Heart left ventricle (tissue), 16 donors: ENCODE measurements around the gene RGS5. TPM values are rescaled to one million over a fixed set of nuclear protein-coding genes. Genes with fewer than 3 reads are reported as not detected.
A peak's percentile ranks its signal among the peaks of the same experiment; 100 is the strongest.

Experiments used
- ATAC-seq, 4 donors: fragments of 200-7000 bp; cut with Tn5 transposase; one replicate each; pipeline ENCODE4 v1.9.1; 2020 to 2022; ENCODE audit warnings: moderate library complexity in 4 of 4, mild to moderate bottlenecking in 3 of 4, moderate number of reproducible peaks in 1 of 4
- DNase-seq, 5 donors: peaks; one replicate each; pipeline ENCODE4 v3.0.0-alpha.2; 2020
- H3K27ac ChIP-seq, 12 donors: fragments of 200-600 bp; sonication (generic) in 4 of 12; one replicate each; pipeline versions ENCODE4 v1.5.0 to v1.8.0; 2016 to 2022; ENCODE audit warnings: mild to moderate bottlenecking in 2 of 12
- H3K27me3 ChIP-seq, 9 donors: fragments of 200-600 bp; sonication (generic) in 2 of 9; one replicate each; pipeline versions ENCODE4 v1.5.1 to v1.8.0; 2016 to 2022; ENCODE audit warnings: mild to moderate bottlenecking in 3 of 9
- H3K36me3 ChIP-seq, 9 donors: fragments of 200-600 bp; sonication (generic) in 2 of 9; one replicate each; pipeline versions ENCODE4 v1.5.0 to v1.8.0; 2018 to 2022; ENCODE audit warnings: mild to moderate bottlenecking in 2 of 9
- H3K4me1 ChIP-seq, 12 donors: fragments of 200-600 bp; sonication (generic) in 4 of 12; one replicate each; pipeline versions ENCODE4 v1.5.0 to v1.8.0; 2016 to 2022; ENCODE audit warnings: mild to moderate bottlenecking in 3 of 12
- H3K4me3 ChIP-seq, 12 donors: fragments of 200-600 bp; sonication (generic) in 4 of 12; one replicate each; pipeline versions ENCODE4 v1.5.0 to v1.8.0; 2017 to 2022; ENCODE audit warnings: mild to moderate bottlenecking in 9 of 12, moderate library complexity in 4 of 12
- H3K9me3 ChIP-seq, 12 donors: fragments of 200-600 bp; sonication (generic) in 4 of 12; one replicate each; pipeline versions ENCODE4 v1.5.0 to v1.8.0; 2016 to 2022; ENCODE audit warnings: mild to moderate bottlenecking in 1 of 12
- POLR2A ChIP-seq, 2 donors: fragments of 450-650 bp; IDR thresholded peaks; one replicate each; pipeline ENCODE4 v1.6.1; 2017; ENCODE audit warnings: antibody characterized with exemption in 2 of 2, mild to moderate bottlenecking in 2 of 2, moderate library complexity in 2 of 2
- WGBS, 4 donors: extraction: QIAGEN DNeasy Blood & Tissue Kit in 2 of 4; methylation state at CpG; one replicate each; pipeline versions ENCODE4 v1.1.5 to v1.1.7; 2013 to 2018; 5-methylcytosine and 5-hydroxymethylcytosine counted together
- intact Hi-C, 10 donors: fragments of 100-400 bp; cut with DNase I; formaldehyde crosslinking; loops; one replicate each; pipeline versions ENCODE4 v1.11.1 to v1.14.2; 2022
- polyA plus RNA-seq, 2 donors: library from polyadenylated mRNA; stranded (reverse); fragments of 200-250 nt; gene quantifications; one replicate each; pipeline ENCODE4 v1.2.3, GENCODE V29; 2013
- total RNA-seq, 9 donors: library from RNA; depleted of rRNA in 2 of 9; stranded (reverse); fragments of >200 nt in 2 of 9; fragmentation: NEBNext Ultra II Directional in 3 of 9; extraction: Animal tissue kit (Norgen Biotek cat#: 25700) in 3 of 9; gene quantifications; one replicate each; pipeline versions ENCODE4 v1.1.0 to v1.2.4, GENCODE V29; 2016 to 2023
- TF ChIP-seq, protein P1 (sequence below), 12 donors: fragments of 200-600 bp; sonication (generic) in 4 of 12; IDR thresholded peaks; one replicate each; pipeline versions ENCODE4 v1.5.0 to v1.8.0; 2018 to 2022; ENCODE audit warnings: antibody characterized with exemption in 12 of 12, mild to moderate bottlenecking in 5 of 12
- donor health status: ischemic (EF 13 %, LVEDD 7.1; RV severe dilation, severe dysfunction).
- donor health status: healthy with polysubstance abuse.
- donor health status: DM: no; HTN: yes; CAD: no.
- donor health status: DM: no; HTN: no; CAD: no.
- donor health status: ischemic (EF 25% LVEDD 6.9; RV normal size, moderate dysfunction).
- donor health status: ischemic (EF 25% LVEDD 5.7; RV mildly dilated, moderate dysfunction).
- donor health status: healthy.
- donor health status: DM: yes; HTN: yes; CAD: no.
- donor health status: ischemic (EF 35%, LVEDD 5.7; RV mildly dilated, moderate dysfunction).
- donor health status: nonischemic (EF 11% LVEDD 7.7; RV severe dilation, severe dysfunction).
- donor health status: DM: yes; HTN: yes; CAD: no.
- donor health status: PGD.
- donor health status: ischemic (EF 29% LVEDD 5.4; RV normal size, mild dysfunction).
- donor health status: nonischemic (EF 23%, LVEDD 6.1; RV moderate dilation, normal function).

RGS5 gene
- total and polyA plus RNA-seq, 11 donors, result 63.3 to 439 (median 199) TPM

DNA sequence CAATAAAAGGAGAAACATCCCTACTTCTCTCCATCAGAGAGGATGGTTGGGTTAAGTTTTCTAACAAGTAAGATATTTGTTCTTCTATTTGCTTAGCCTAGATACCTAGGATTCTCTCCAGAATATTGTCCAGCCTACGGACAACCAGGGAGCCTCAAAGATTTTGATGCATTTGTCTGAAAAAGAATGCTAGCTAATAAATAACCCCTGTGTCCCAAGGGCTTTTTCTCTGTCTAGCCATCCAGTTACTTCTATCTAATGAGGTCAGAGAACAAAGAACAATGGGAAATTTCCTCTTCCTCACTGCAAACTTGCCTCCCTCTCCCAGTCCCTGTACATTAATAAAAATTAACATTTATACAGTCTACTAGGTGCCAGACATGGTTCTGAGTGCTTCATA is 810 bp downstream of the RGS5 start:
- H3K9me3 ChIP-seq, result no peaks in the 10 kb centered on the region
- H3K36me3 ChIP-seq, result no peaks in the 10 kb centered on the region
- DNase-seq, result no peak
- no peaks in the 10 kb centered on the region for H3K27me3 ChIP-seq
- no peak for ATAC-seq
- intact Hi-C loops, result no loop called here
- H3K4me3 ChIP-seq, result peak overlapping the region in 11 of 12 donors; percentile 5 to 57 (median 44)
- WGBS, 4 donors, result 41 to 54% (median 48%) methylated on average over 1 of the region's 1 CpG
- peak overlapping the region in 7 of 12 donors; percentile 26 to 51 (median 32) for H3K27ac ChIP-seq
- TF ChIP-seq, protein P1, sequence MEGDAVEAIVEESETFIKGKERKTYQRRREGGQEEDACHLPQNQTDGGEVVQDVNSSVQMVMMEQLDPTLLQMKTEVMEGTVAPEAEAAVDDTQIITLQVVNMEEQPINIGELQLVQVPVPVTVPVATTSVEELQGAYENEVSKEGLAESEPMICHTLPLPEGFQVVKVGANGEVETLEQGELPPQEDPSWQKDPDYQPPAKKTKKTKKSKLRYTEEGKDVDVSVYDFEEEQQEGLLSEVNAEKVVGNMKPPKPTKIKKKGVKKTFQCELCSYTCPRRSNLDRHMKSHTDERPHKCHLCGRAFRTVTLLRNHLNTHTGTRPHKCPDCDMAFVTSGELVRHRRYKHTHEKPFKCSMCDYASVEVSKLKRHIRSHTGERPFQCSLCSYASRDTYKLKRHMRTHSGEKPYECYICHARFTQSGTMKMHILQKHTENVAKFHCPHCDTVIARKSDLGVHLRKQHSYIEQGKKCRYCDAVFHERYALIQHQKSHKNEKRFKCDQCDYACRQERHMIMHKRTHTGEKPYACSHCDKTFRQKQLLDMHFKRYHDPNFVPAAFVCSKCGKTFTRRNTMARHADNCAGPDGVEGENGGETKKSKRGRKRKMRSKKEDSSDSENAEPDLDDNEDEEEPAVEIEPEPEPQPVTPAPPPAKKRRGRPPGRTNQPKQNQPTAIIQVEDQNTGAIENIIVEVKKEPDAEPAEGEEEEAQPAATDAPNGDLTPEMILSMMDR (IDR thresholded peaks at IDR 0.05), result no peak
- no peak for TF ChIP-seq POLR2A (IDR thresholded peaks at IDR 0.05)
- H3K4me1 ChIP-seq, result peaks cover 0 to 8% (median 0%) of the 10 kb centered on the region in 12 donors

DNA sequence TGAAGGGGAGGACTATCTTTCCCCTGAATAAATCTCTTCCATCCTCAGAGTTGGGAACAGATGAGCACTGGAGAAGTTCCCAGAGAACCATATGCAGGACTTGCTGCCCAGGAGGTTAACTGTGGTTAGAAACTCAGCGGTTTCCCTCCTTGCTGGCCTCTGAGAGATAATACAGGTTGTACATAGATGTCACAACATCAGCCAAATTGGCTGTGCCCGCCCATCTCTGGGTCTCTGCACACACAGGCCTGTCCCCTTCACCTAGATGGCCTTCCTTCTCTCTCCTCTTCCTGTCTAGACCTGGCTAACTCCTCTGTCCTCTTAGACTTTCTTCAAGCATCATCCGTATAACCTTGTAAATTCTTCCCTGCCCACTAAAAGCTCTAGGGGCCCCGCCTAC is 5.7 kb downstream of the RGS5 start:
- intact Hi-C loops, result loop anchor here in 3 of 10 donors (10.0 kb wide), 1 partner anchor 108 kb away; no protein-coding TSS in a partner anchor
- Histone ChIP-seq H3K9me3 (no peaks in the 10 kb centered on the region), H3K27ac (peak overlapping the region in 3 of 12 donors; percentile 37 to 57 (median 48)), H3K4me3 (peak overlapping the region in 7 of 12 donors; percentile 10 to 57 (median 51)), H3K27me3 (no peaks in the 10 kb centered on the region), H3K36me3 (no peaks in the 10 kb centered on the region), H3K4me1 (peaks cover 0 to 27% (median 7%) of the 10 kb centered on the region in 12 donors)
- DNase-seq (no peak), ATAC-seq (no peak)
- TF ChIP-seq, protein P1 (IDR thresholded peaks at IDR 0.05), result no peak
- TF ChIP-seq POLR2A (IDR thresholded peaks at IDR 0.05), result no peak
- 58 to 87% (median 82%) methylated on average over 3 to 4 of the region's 4 CpGs for WGBS, 4 donors

DNA sequence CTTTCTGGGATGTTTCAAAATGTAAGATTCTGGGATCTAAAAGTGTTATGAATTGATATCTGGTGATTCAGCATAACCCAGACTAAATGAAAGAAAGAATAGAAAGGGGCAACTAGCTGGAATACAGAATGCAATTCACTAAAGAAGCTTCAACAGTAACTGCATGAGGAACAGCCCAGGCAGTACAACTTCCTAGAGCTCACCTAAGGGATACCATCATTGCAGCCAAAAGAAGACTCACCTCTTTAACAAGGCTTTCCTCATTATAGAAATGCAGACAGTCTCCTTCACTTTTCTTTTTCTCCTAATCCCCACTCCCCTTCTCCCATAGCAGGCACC is 6.3 kb downstream of the RGS5 start:
- Histone ChIP-seq H3K27me3 (no peaks in the 10 kb centered on the region), H3K27ac (peak overlapping the region in 7 of 12 donors; percentile 13 to 59 (median 46)), H3K36me3 (no peaks in the 10 kb centered on the region), H3K9me3 (no peaks in the 10 kb centered on the region), H3K4me3 (peak overlapping the region in 7 of 12 donors; percentile 10 to 57 (median 51)), H3K4me1 (peaks cover 0 to 29% (median 7%) of the 10 kb centered on the region in 12 donors)
- intact Hi-C loops, result loop anchor here in 3 of 10 donors (10.0 kb wide), 1 partner anchor 108 kb away; no protein-coding TSS in a partner anchor
- ATAC-seq, result no peak
- TF ChIP-seq POLR2A (IDR thresholded peaks at IDR 0.05), result no peak
- TF ChIP-seq, protein P1 (IDR thresholded peaks at IDR 0.05), result no peak
- no peak for DNase-seq

DNA sequence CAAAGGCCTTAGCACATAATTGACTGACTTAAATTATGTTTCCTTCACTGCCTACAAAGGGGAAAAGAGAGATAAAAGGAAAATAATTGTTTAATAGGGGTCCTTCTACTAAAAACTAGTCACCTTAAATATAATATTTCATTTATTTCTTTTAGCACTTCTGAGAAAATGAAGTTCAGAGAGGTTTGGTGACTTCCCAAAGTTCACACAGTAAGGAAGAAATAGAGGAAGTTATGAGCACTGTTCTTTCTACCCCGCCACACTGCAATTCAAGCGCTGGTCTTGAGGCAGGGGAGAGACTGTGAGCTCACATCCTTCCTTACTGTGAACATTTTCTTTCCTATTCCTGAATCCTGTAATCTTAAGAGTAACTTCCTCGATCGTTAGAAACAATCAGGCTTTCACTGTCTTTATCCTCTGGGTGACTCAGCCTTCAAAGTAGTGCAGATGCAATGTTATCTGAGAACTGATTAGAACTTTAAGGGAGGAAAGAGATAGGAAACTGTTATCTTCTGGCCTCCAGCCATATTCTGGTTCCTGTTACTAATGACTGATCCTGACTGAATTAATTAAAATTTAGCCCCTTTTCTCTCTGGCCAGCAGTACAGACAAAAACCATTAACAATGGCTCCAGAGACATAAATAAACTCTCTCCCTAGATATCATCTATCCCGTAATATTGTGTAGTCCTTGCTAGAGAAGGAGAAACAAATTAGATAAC is 6.8 kb downstream of the RGS5 start:
- Histone ChIP-seq H3K27me3 (no peaks in the 10 kb centered on the region), H3K9me3 (no peaks in the 10 kb centered on the region), H3K36me3 (no peaks in the 10 kb centered on the region), H3K4me3 (peak overlapping the region in 7 of 12 donors; percentile 10 to 57 (median 51)), H3K27ac (peak overlapping the region in 8 of 12 donors; percentile 9 to 59 (median 42)), H3K4me1 (peaks cover 0 to 29% (median 7%) of the 10 kb centered on the region in 12 donors)
- intact Hi-C loops, result loop anchor here in 3 of 10 donors (10.0 kb wide), 1 partner anchor 109 kb away; no protein-coding TSS in a partner anchor
- WGBS, 4 donors, result 19 to 29% (median 24%) methylated on average over 5 of the region's 5 CpGs
- no peak for TF ChIP-seq POLR2A (IDR thresholded peaks at IDR 0.05)
- ATAC-seq (peak; percentile 62 to 88 (median 79)), DNase-seq (no peak)
